Measurements from ENCODE around the gene TPM2. TPM values are rescaled to one million over a fixed set of nuclear protein-coding genes. Genes with fewer than 3 reads are reported as not detected.

The TPM2 gene
- total RNA-seq, 1 donor from 2014 or later: 460 TPM

- TF ChIP-seq, protein P1, sequence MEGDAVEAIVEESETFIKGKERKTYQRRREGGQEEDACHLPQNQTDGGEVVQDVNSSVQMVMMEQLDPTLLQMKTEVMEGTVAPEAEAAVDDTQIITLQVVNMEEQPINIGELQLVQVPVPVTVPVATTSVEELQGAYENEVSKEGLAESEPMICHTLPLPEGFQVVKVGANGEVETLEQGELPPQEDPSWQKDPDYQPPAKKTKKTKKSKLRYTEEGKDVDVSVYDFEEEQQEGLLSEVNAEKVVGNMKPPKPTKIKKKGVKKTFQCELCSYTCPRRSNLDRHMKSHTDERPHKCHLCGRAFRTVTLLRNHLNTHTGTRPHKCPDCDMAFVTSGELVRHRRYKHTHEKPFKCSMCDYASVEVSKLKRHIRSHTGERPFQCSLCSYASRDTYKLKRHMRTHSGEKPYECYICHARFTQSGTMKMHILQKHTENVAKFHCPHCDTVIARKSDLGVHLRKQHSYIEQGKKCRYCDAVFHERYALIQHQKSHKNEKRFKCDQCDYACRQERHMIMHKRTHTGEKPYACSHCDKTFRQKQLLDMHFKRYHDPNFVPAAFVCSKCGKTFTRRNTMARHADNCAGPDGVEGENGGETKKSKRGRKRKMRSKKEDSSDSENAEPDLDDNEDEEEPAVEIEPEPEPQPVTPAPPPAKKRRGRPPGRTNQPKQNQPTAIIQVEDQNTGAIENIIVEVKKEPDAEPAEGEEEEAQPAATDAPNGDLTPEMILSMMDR (IDR thresholded peaks at IDR 0.05): peak in 1 of 3 experiments; percentile 40
- TF ChIP-seq POLR2AphosphoS5 (IDR thresholded peaks at IDR 0.05; ENCODE audit: insufficient read depth in 1 of 2, low read depth in 1 of 2) (no peak), POLR2A (IDR thresholded peaks at IDR 0.05) (no peak)
- Histone ChIP-seq H3K27ac (peak overlapping the region; percentile 89), H3K27me3 (no peaks in the 10 kb centered on the region), H3K9me3 (no peaks in the 10 kb centered on the region), H3K4me3 (peak overlapping the region; percentile 84 to 92), H3K36me3 (peaks cover 0 to 10% of the 10 kb centered on the region in 2 donors), H3K4me1 (peaks cover 71% of the 10 kb centered on the region)
- intact Hi-C loops (cut with DNase I): loop anchor here (2.0 to 5.0 kb wide), 3 partner anchors 38 to 123 kb away; partner anchors contain the start of genes CCDC107, RMRP and TESK1
- no peak for DNase-seq (ENCODE audit: extremely low spot score in 2 of 2)
Measured at GRCh38 chr9:35729700-35730485, 40.2 kb upstream of the TPM2 start.

- Histone ChIP-seq H3K27me3 (no peaks in the 10 kb centered on the region), H3K36me3 (peaks cover 0 to 18% of the 10 kb centered on the region in 2 donors), H3K9me3 (no peaks in the 10 kb centered on the region), H3K4me3 (peak overlapping the region; percentile 84 to 92), H3K27ac (peak overlapping the region; percentile 89), H3K4me1 (peaks cover 71% of the 10 kb centered on the region)
- intact Hi-C loops (cut with DNase I): loop anchor here (2.0 to 5.0 kb wide), 2 partner anchors 37 to 70 kb away; partner anchors contain the start of genes CCDC107 and RMRP
- DNase-seq (ENCODE audit: extremely low spot score in 2 of 2): no peak
- TF ChIP-seq POLR2A (IDR thresholded peaks at IDR 0.05) (no peak), POLR2AphosphoS5 (IDR thresholded peaks at IDR 0.05; ENCODE audit: insufficient read depth in 1 of 2, low read depth in 1 of 2) (no peak)
- TF ChIP-seq, protein P1 (IDR thresholded peaks at IDR 0.05): no peak
Measured at GRCh38 chr9:35729101-35729500, 39.4 kb upstream of the TPM2 start.

DNA sequence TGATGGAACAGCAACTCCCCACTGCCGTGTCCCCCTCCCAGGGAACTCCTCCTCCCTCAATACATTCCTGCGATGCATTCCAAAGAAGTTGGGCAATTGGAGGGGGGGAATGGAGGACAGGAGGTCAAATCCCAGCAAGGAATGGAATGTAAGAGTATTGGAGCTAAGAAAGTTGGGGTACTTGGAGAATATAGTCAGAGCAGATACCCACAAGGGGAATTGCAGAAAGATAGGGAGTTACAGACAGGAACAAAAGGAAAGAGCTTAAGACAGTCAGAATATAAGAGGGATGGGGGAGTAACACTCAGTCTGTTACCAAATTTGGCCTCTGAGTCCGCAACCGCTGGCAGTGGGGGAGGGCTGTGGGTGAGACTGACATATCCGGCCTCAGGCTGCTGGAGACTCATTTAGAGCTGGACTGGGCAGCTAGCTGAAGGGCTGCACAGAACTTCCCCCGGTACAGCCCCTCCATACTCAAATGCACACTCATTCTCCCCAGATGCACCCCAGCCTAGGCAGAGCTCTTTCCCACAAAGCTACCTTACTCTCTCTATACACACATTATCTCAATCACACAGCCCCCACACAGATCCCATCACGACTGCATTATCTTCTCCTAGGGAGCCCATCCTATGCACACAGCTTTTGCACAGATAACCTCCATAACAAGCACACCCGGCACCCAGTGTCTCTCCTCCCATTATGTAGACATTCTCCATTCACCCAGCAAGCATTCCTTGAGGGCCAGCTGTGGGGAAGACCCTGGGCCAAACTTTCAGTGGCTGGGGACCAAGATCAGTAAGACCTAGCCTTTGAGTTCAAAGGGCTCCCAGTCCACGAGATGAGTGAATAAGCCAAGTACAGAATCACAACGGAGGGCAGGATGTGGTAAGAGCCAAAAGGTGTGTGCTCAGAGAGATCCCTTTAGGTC is 38.6 kb upstream of the TPM2 start:
- peak overlapping the region; percentile 89 for H3K27ac ChIP-seq
- intact Hi-C loops (cut with DNase I): loop anchor here (1.0 to 5.0 kb wide), 3 partner anchors 36 to 82 kb away; partner anchors contain the start of genes CCDC107 and RMRP
- peak overlapping the region; percentile 84 to 92 for H3K4me3 ChIP-seq
- H3K27me3 ChIP-seq: no peaks in the 10 kb centered on the region
- H3K9me3 ChIP-seq: no peaks in the 10 kb centered on the region
- H3K4me1 ChIP-seq: peaks cover 63% of the 10 kb centered on the region
- H3K36me3 ChIP-seq: peaks cover 0 to 26% of the 10 kb centered on the region in 2 donors
- TF ChIP-seq POLR2A (IDR thresholded peaks at IDR 0.05): peak in 1 of 2 donors; percentile 35
- peak in 1 of 2 donors; percentile 82 for TF ChIP-seq POLR2AphosphoS5 (IDR thresholded peaks at IDR 0.05; ENCODE audit: insufficient read depth in 1 of 2, low read depth in 1 of 2)
- TF ChIP-seq, protein P1 (IDR thresholded peaks at IDR 0.05): no peak
- DNase-seq (ENCODE audit: extremely low spot score in 2 of 2): peak in 1 of 2 donors; percentile 93

DNA sequence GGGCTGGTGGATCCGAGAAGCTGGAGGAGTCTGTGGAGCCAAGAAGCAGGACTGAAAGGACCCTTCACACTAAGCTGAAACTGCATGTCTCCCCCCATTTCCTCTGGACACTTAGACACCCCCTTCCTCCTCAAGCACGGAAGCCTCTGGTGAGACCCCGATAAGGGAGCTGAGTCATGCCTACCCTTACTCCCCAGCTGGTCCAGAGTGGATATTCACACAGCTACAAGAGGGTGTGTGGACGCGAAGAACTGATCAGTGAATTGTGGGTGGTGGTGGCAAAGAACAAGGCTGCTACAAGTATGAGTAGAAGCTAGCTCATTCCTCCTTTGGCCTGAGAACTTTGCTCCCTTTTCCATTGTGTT is 37.9 kb upstream of the TPM2 start:
- Histone ChIP-seq H3K4me3 (peak overlapping the region; percentile 84 to 92), H3K9me3 (no peaks in the 10 kb centered on the region)
- intact Hi-C loops (cut with DNase I): loop anchor here (1.0 to 5.0 kb wide), 3 partner anchors 35 to 81 kb away; partner anchors contain the start of genes CCDC107 and RMRP

More for the DNA sequence above, 37.9 kb upstream of the TPM2 start:
- Histone ChIP-seq H3K36me3 (peaks cover 0 to 32% of the 10 kb centered on the region in 2 donors), H3K4me1 (peaks cover 57% of the 10 kb centered on the region), H3K27ac (peak overlapping the region; percentile 75), H3K27me3 (no peaks in the 10 kb centered on the region)
- DNase-seq (ENCODE audit: extremely low spot score in 2 of 2): no peak
- TF ChIP-seq POLR2A (IDR thresholded peaks at IDR 0.05) (no peak), POLR2AphosphoS5 (IDR thresholded peaks at IDR 0.05; ENCODE audit: insufficient read depth in 1 of 2, low read depth in 1 of 2) (no peak)
- TF ChIP-seq, protein P1 (IDR thresholded peaks at IDR 0.05): no peak
